Stomach smooth muscle (tissue), 2 donors: ENCODE measurements around the gene ATP6V1E1.

Experiments
- H3K27ac ChIP-seq: one replicate; pipeline ENCODE4 v1.7.0; 2013; ENCODE audit warnings: mild to moderate bottlenecking, low read length, inconsistent platforms
- H3K27me3 ChIP-seq, 2 donors: one replicate each; pipeline ENCODE4 v1.7.0; 2013; ENCODE audit warnings: low read length in 2 of 2; ENCODE audit not compliant: insufficient read depth in 2 of 2, control insufficient read depth in 1 of 2
- H3K36me3 ChIP-seq, 2 donors: one replicate each; pipeline ENCODE4 v1.7.0; 2013; ENCODE audit warnings: low read length in 2 of 2; ENCODE audit not compliant: control insufficient read depth in 2 of 2, insufficient read depth in 2 of 2
- H3K4me1 ChIP-seq: one replicate; pipeline ENCODE4 v1.7.0; 2013; ENCODE audit warnings: low read length; ENCODE audit not compliant: control insufficient read depth, insufficient read depth
- H3K4me3 ChIP-seq, 2 donors: one replicate each; pipeline ENCODE4 v1.7.0; 2013; ENCODE audit warnings: low read length in 2 of 2
- H3K9ac ChIP-seq, 2 donors: one replicate each; pipeline ENCODE4 v1.7.0; 2013; ENCODE audit warnings: low read length in 2 of 2, mild to moderate bottlenecking in 1 of 2
- H3K9me3 ChIP-seq, 2 donors: one replicate each; pipeline ENCODE4 v1.7.0; 2013; ENCODE audit warnings: low read length in 2 of 2; ENCODE audit not compliant: control insufficient read depth in 2 of 2
- donor health status: healthy.
- donor health status: Pancreatic carcinoma.

The ATP6V1E1 gene

DNA sequence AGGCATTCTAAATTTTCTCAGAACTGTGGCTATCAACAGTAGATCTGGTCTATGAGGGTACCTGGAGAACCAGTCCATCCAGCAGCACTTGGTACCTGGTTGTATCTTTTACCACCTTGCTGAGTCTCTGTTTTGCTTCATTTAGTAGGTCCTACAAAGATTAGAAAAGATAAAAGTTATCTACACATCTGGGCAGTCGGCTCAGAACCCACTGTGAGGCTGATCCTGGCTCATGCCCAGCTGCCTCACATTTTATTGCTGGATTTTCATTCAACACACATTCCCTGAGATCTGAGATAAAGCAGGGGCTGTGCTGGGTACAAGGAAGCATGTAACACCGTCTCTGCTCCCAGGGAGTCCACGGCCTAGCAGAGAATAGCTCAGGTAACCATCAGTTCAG lies 27.5 kb downstream of the ATP6V1E1 start:
- no peaks in the 10 kb centered on the region for H3K4me1 ChIP-seq
- H3K27ac ChIP-seq: no peak overlapping the region
- no peak overlapping the region for H3K4me3 ChIP-seq
- H3K9me3 ChIP-seq: no peaks in the 10 kb centered on the region
- H3K27me3 ChIP-seq: no peaks in the 10 kb centered on the region
- H3K36me3 ChIP-seq: peaks cover 30% of the 10 kb centered on the region in 2 donors
- H3K9ac ChIP-seq: no peak overlapping the region

DNA sequence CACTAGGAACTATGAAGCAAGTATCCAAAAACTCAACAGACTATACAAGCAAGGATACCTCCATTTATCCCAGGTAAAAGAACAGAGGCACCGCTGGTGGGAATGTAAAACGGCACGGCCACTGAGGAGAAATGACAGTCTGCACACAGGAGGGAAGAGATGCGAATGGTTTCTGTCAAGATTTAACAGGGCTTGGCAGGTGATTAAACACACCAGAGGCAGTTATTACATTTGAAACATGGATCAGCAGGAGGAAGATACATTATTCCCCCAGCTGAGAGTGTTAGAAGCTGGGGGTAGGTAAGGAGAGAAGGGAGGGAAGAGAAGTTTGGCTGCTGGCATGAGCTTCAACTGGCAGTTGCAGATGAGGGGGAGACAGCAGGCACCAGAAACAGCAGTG lies 30.2 kb downstream of the ATP6V1E1 start:
- H3K9me3 ChIP-seq: no peaks in the 10 kb centered on the region
- no peaks in the 10 kb centered on the region for H3K4me1 ChIP-seq
- H3K27ac ChIP-seq: no peak overlapping the region
- no peak overlapping the region for H3K9ac ChIP-seq
- no peak overlapping the region for H3K4me3 ChIP-seq
- H3K27me3 ChIP-seq: no peaks in the 10 kb centered on the region
- peaks cover 45% of the 10 kb centered on the region in 2 donors for H3K36me3 ChIP-seq

DNA sequence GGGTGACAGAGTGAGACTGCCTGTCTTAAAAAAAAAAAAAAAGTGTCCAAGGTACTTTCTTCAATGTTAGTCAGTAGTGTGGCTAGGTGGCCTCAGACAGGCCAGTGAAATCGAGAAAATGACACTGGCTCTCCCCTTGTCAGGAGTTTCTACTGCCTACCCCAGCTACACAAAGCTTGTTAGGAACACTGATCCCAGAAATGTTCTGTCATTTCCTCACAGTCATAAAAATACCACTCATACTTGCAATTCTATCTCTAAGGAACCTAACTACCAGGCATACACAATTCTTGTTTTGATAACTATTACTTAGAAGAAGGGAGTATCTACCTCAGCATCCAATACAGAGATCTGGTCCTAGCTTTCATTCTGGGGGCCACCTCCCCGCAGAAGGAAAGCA lies 31.3 kb downstream of the ATP6V1E1 start:
- Histone ChIP-seq H3K27me3 (no peaks in the 10 kb centered on the region), H3K36me3 (peaks cover 50 to 51% of the 10 kb centered on the region in 2 donors), H3K9ac (no peak overlapping the region), H3K4me1 (no peaks in the 10 kb centered on the region), H3K27ac (no peak overlapping the region), H3K4me3 (no peak overlapping the region), H3K9me3 (no peaks in the 10 kb centered on the region)

- Histone ChIP-seq H3K27me3 (no peaks in the 10 kb centered on the region), H3K4me1 (no peaks in the 10 kb centered on the region), H3K36me3 (peaks cover 58% of the 10 kb centered on the region in 2 donors), H3K9ac (no peak overlapping the region), H3K4me3 (no peak overlapping the region), H3K27ac (no peak overlapping the region), H3K9me3 (no peaks in the 10 kb centered on the region)
Observed at GRCh38 chr22:17596226-17596625, 32.3 kb downstream of the ATP6V1E1 start.

- Histone ChIP-seq H3K27ac (no peak overlapping the region), H3K4me3 (no peak overlapping the region), H3K4me1 (no peaks in the 10 kb centered on the region), H3K9me3 (no peaks in the 10 kb centered on the region), H3K36me3 (peaks cover 43% of the 10 kb centered on the region in 2 donors), H3K9ac (no peak overlapping the region), H3K27me3 (no peaks in the 10 kb centered on the region)
Observed at GRCh38 chr22:17592201-17592600, 36.3 kb downstream of the ATP6V1E1 start.

- Histone ChIP-seq H3K4me1 (no peaks in the 10 kb centered on the region), H3K9me3 (no peaks in the 10 kb centered on the region), H3K4me3 (no peak overlapping the region), H3K27me3 (no peaks in the 10 kb centered on the region), H3K36me3 (peaks cover 32 to 34% of the 10 kb centered on the region in 2 donors), H3K9ac (no peak overlapping the region), H3K27ac (no peak overlapping the region)
Observed at GRCh38 chr22:17590586-17590985, 38.0 kb downstream of the ATP6V1E1 start.

DNA sequence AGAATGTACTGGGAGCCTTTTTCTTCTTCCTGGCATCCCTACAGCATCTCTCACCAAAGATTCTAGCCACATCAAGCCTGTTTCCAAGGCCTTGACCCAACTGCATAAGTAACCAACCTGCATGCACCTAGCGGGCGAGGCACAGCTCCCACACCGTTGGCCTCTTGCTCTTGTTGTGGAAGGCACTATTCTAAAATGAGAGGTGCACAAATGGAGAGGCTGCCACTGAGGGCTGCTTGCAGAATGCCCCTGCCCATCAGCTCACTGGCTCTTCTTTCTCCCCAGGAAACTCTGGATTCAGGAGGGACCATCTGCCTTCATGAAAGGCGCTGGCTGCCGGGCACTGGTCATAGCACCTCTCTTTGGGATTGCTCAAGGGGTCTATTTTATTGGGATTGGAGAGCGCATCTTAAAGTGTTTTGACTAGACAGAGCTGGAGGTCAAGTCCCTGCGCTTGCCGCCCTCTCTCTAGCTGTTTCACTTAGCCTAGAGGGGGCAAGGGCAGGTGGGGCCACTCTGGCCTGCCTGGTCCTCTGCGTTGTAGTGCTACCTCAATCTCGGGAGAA lies 38.7 kb downstream of the ATP6V1E1 start:
- no peaks in the 10 kb centered on the region for H3K4me1 ChIP-seq
- H3K36me3 ChIP-seq: peaks cover 30 to 31% of the 10 kb centered on the region in 2 donors
- H3K4me3 ChIP-seq: no peak overlapping the region
- no peaks in the 10 kb centered on the region for H3K27me3 ChIP-seq
- no peak overlapping the region for H3K27ac ChIP-seq
- no peaks in the 10 kb centered on the region for H3K9me3 ChIP-seq
- H3K9ac ChIP-seq: no peak overlapping the region

DNA sequence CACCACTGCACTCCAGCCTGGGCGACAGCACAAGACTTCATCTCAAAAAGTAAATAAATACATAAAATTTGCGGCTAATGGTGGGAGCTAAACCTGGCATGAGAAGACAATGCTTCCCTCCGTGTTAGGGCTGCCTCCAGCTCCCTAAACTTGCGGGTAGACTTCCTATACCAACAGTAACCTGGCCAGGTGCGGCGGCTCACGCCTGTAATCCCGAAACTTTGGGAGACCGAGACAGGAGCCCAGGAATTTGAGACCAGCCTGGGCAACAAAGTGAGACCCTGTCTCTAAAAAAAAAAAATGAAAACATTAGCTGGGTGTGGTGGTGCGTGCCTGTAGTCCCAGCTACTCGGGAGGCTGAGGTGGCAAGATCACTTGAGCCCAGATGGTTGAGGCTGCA lies 39.9 kb downstream of the ATP6V1E1 start:
- Histone ChIP-seq H3K9me3 (no peaks in the 10 kb centered on the region), H3K27ac (no peak overlapping the region), H3K4me1 (no peaks in the 10 kb centered on the region), H3K4me3 (no peak overlapping the region), H3K27me3 (no peaks in the 10 kb centered on the region), H3K36me3 (peaks cover 19 to 22% of the 10 kb centered on the region in 2 donors), H3K9ac (no peak overlapping the region)

- Histone ChIP-seq H3K4me1 (no peaks in the 10 kb centered on the region), H3K4me3 (no peak overlapping the region), H3K9ac (no peak overlapping the region), H3K27me3 (no peaks in the 10 kb centered on the region), H3K36me3 (peaks cover 14 to 15% of the 10 kb centered on the region in 2 donors), H3K9me3 (no peaks in the 10 kb centered on the region), H3K27ac (no peak overlapping the region)
Observed at GRCh38 chr22:17587629-17588028, 40.9 kb downstream of the ATP6V1E1 start.

GRCh38 chr22:17586831-17587440 lies 41.6 kb downstream of the ATP6V1E1 start:
- Histone ChIP-seq H3K27ac (no peak overlapping the region), H3K27me3 (no peaks in the 10 kb centered on the region), H3K36me3 (peaks cover 9 to 11% of the 10 kb centered on the region in 2 donors), H3K4me3 (no peak overlapping the region), H3K9ac (no peak overlapping the region), H3K4me1 (no peaks in the 10 kb centered on the region), H3K9me3 (no peaks in the 10 kb centered on the region)

- H3K27ac ChIP-seq: no peak overlapping the region
- H3K27me3 ChIP-seq: peaks cover 0 to 2% of the 10 kb centered on the region in 2 donors
- H3K9me3 ChIP-seq: no peaks in the 10 kb centered on the region
- H3K4me3 ChIP-seq: no peak overlapping the region
- H3K9ac ChIP-seq: no peak overlapping the region
- no peaks in the 10 kb centered on the region for H3K4me1 ChIP-seq
- H3K36me3 ChIP-seq: no peaks in the 10 kb centered on the region
Observed at GRCh38 chr22:17583151-17583550, 45.4 kb downstream of the ATP6V1E1 start.
